ENCODE results near the gene ARFGAP3. TPM values are rescaled to one million over a fixed set of nuclear protein-coding genes. Genes with fewer than 3 reads are reported as not detected.
"Not testable (repeated sequence)": the region's sequence is repeated elsewhere in the genome, so short reads cannot be mapped to it uniquely, and the experiment has no call there.

Gene ARFGAP3
- total RNA-seq, 4 donors from 2014 or later: 28.2 to 43.8 (median 36.0) TPM

GRCh38 chr22:42754658-42755057, 102.4 kb downstream of the ARFGAP3 start:
- TF ChIP-seq CTCF (IDR thresholded peaks at IDR 0.05 in 4 of 5, conservative IDR thresholded peaks at IDR 0.05 in 1 of 5) (no peak), POLR2A (IDR thresholded peaks at IDR 0.05) (no peak)
- Histone ChIP-seq H3K27ac (no peak overlapping the region), H3K9me3 (no peaks in the 10 kb centered on the region), H3K4me3 (no peak overlapping the region), H3K36me3 (no peaks in the 10 kb centered on the region), H3K27me3 (no peaks in the 10 kb centered on the region), H3K4me1 (peaks cover 3 to 11% of the 10 kb centered on the region in 2 donors)
- DNase-seq (no peak), ATAC-seq (no peak)
- in situ Hi-C loops (cut with MboI; ENCODE audit: low sequenced_read_pairs in 4 of 4) (no loop called here), intact Hi-C loops (cut with DNase I; ENCODE audit: low total_unique reads) (loop anchor here (10.0 kb wide), 1 partner anchor 1290 kb away; the partner anchor contains the start of genes ACO2 and PHF5A)

- TF ChIP-seq POLR2A (IDR thresholded peaks at IDR 0.05) (no peak), CTCF (IDR thresholded peaks at IDR 0.05 in 4 of 5, conservative IDR thresholded peaks at IDR 0.05 in 1 of 5) (no peak)
- intact Hi-C loops (cut with DNase I; ENCODE audit: low total_unique reads): loop anchor here (10.0 kb wide), 1 partner anchor 1288 kb away; the partner anchor contains the start of genes ACO2 and PHF5A
- Histone ChIP-seq H3K4me1 (peaks cover 9 to 11% of the 10 kb centered on the region in 2 donors), H3K4me3 (no peak overlapping the region), H3K36me3 (no peaks in the 10 kb centered on the region), H3K9me3 (no peaks in the 10 kb centered on the region), H3K27ac (peak overlapping the region; percentile 65 to 79 (median 70)), H3K27me3 (no peaks in the 10 kb centered on the region)
- ATAC-seq (no peak), DNase-seq (no peak)
- in situ Hi-C loops (cut with MboI; ENCODE audit: low sequenced_read_pairs in 4 of 4): no loop called here
Observed at GRCh38 chr22:42752912-42753311, 104.2 kb downstream of the ARFGAP3 start.

GRCh38 chr22:42752230-42752746, 104.8 kb downstream of the ARFGAP3 start:
- H3K27me3 ChIP-seq: no peaks in the 10 kb centered on the region
- intact Hi-C loops (cut with DNase I; ENCODE audit: low total_unique reads): loop anchor here (10.0 kb wide), 1 partner anchor 1287 kb away; the partner anchor contains the start of genes ACO2 and PHF5A
- H3K4me1 ChIP-seq: peaks cover 9 to 11% of the 10 kb centered on the region in 2 donors
- H3K4me3 ChIP-seq: no peak overlapping the region
- ATAC-seq (peak in 1 of 2 donors; percentile 13), DNase-seq (no peak)
- in situ Hi-C loops (cut with MboI; ENCODE audit: low sequenced_read_pairs in 4 of 4): no loop called here
- H3K27ac ChIP-seq: peak overlapping the region; percentile 65 to 79 (median 70)
- H3K36me3 ChIP-seq: no peaks in the 10 kb centered on the region
- no peaks in the 10 kb centered on the region for H3K9me3 ChIP-seq
- TF ChIP-seq POLR2A (IDR thresholded peaks at IDR 0.05): no peak
- TF ChIP-seq CTCF (IDR thresholded peaks at IDR 0.05 in 4 of 5, conservative IDR thresholded peaks at IDR 0.05 in 1 of 5): no peak

- H3K27me3 ChIP-seq; in situ Hi-C loops (cut with MboI; ENCODE audit: low sequenced_read_pairs in 4 of 4); ATAC-seq; H3K36me3 ChIP-seq; H3K27ac ChIP-seq; DNase-seq; H3K9me3 ChIP-seq; H3K4me3 ChIP-seq: not testable (repeated sequence)
- intact Hi-C loops (cut with DNase I; ENCODE audit: low total_unique reads): loop anchor here (10.0 kb wide), 1 partner anchor 1286 kb away; the partner anchor contains the start of genes ACO2 and PHF5A
- H3K4me1 ChIP-seq: peaks cover 9 to 11% of the 10 kb centered on the region in 2 donors
Observed at GRCh38 chr22:42750421-42750820, 106.7 kb downstream of the ARFGAP3 start.

GRCh38 chr22:42747701-42748513, 109.2 kb downstream of the ARFGAP3 start:
- H3K4me3 ChIP-seq: no peak overlapping the region
- ATAC-seq: no peak
- no peaks in the 10 kb centered on the region for H3K27me3 ChIP-seq
- no peaks in the 10 kb centered on the region for H3K9me3 ChIP-seq
- in situ Hi-C loops (cut with MboI; ENCODE audit: low sequenced_read_pairs in 4 of 4) (no loop called here), intact Hi-C loops (cut with DNase I; ENCODE audit: low total_unique reads) (no loop called here)
- TF ChIP-seq CTCF (IDR thresholded peaks at IDR 0.05 in 4 of 5, conservative IDR thresholded peaks at IDR 0.05 in 1 of 5): no peak
- no peak for TF ChIP-seq POLR2A (IDR thresholded peaks at IDR 0.05)
- peak overlapping the region; percentile 10 to 68 (median 48) for H3K27ac ChIP-seq
- H3K4me1 ChIP-seq: peaks cover 18 to 22% of the 10 kb centered on the region in 2 donors
- no peak for DNase-seq
- H3K36me3 ChIP-seq: no peaks in the 10 kb centered on the region
